Posterior cingulate gyrus (tissue), 11 donors: ENCODE measurements around the gene LSM7.

Experiments
- DNase-seq, 10 donors: peaks; one replicate each; pipeline versions ENCODE4 v3.0.0 to v3.0.0-alpha.2; 2020 to 2021; ENCODE audit warnings: mixed read lengths in 3 of 10
- intact Hi-C: fragments of 100-400 bp; cut with DNase I; formaldehyde crosslinking; loops from one replicate; pipeline ENCODE4 v1.15.1; 2023

LSM7 gene

DNA sequence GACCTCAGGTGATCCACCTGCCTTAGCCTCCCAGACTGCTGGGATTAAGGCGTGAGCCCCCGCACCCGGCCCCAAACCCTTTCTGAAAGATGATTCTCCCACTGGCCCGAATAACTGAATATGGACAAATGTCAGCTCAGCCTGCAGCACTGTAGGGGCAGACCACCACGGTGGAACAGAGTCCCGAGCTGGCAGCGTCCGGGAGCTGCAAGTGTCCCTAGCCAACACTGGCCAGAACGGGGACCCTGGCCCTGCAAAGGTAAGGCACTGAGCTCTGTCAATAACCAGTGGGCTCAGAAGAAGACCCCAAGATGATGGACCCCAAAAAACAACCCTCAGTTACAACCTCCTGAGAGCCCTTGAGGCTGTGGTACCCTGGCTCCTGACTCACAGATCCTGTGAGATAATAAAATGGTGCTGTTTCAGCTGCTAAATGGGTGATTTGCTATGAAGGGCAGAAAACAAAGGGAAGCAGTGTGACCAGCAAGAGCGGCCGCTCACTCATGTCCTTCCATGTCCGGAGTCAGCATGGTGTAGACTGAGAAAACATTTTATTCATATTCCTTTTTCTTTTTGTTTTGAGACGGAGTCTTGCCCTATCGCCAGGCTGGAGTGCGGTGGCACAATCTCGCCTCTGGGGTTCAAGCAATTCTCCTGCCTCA, 1.6 kb downstream of the LSM7 start:
- intact Hi-C loops: no loop called here
- DNase-seq: no peak

DNA sequence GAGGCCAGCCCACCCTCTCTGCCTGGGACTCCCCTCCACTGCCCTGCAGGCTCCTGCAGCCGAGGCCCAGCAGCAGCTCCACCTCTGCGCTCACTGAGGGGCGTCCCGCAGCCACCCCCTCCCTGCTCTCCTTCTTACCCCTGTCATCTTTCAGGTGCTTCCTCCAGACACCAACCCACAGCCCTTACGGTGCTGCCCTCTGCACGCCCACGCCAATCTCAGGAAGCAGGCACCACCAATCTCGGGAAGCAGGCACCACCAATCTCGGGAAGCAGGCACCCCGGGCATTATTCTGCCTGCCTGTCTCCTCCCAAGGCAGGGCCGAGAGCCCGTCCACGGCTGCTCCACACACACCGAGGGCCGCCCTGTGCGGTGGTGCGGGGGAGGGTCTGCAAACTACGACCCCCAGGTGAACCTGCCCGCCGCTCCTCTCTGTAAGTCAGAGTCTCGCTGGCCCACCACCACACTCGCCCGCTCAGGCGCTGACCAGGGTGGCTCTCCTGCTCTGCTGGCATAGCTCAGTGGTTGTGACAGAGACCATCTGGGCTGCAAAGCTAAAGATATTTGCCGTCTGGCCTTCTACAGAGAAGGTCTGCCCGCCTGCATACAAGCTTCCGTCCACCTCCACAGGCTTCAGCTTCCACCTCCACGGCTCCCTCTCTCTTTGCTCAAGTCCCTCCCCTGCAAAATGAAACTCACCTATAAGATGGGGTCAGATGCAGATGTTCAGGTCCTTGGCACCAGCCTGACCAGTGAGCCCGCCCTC, 2.9 kb downstream of the LSM7 start:
- intact Hi-C loops: no loop called here
- DNase-seq: peak in 1 of 10 donors; percentile 84

DNA sequence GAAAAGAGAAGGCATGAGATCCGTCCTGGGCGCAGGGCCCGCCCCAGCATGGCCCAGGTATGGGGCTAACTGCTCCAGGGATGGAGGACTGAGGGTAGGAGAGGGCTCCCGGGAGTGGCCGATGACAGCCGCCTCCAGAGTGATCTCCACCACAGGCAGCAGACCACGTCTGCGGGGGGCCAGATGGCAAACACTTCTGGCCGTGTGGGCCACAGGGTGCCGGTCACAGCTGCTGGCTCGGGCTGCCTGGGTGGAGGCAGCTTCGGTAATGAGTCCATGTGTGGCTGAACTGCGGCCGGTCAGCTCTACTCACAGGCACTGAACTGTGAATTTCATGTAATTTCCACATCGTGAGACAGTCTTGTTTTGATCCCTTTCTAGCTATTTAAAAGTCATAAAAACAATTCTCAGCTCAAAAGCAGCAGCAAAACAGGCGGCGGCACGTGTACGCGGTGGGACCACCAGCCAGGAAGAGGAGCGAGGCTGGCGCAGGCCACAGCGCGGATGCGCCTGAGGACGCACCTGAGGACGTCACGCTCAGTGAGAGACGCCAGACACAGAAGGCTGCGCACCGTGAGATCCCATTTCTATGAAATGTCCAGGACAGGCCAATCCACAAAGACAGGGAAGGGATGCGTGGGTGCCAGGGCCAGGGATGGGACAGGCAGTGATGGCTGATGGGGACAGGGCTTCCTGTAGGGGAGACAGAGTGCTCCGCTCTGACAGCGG, 4.0 kb downstream of the LSM7 start:
- DNase-seq: peak in 1 of 10 donors; percentile 67
- intact Hi-C loops: no loop called here

DNA sequence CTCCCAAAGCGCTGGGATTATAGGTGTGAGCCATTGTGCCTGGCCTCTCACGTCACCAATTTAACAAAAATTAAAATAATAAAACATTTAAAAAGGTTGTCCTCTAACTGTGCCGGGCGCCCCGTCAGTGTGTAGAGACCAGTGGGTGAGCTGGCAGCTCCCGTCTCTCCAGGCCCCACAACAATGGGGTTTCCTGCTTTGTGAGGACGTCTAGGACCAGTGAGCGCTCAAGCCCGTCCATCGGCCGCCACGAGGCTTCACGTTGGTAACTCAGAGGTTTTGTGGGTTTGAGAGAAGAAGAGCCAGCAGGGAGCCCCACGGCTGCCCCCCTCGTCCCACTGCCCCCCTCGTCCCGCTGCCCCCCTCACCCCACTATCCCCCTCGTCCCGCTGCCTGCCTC, 4.7 kb downstream of the LSM7 start:
- DNase-seq: no peak
- intact Hi-C loops: no loop called here

DNA sequence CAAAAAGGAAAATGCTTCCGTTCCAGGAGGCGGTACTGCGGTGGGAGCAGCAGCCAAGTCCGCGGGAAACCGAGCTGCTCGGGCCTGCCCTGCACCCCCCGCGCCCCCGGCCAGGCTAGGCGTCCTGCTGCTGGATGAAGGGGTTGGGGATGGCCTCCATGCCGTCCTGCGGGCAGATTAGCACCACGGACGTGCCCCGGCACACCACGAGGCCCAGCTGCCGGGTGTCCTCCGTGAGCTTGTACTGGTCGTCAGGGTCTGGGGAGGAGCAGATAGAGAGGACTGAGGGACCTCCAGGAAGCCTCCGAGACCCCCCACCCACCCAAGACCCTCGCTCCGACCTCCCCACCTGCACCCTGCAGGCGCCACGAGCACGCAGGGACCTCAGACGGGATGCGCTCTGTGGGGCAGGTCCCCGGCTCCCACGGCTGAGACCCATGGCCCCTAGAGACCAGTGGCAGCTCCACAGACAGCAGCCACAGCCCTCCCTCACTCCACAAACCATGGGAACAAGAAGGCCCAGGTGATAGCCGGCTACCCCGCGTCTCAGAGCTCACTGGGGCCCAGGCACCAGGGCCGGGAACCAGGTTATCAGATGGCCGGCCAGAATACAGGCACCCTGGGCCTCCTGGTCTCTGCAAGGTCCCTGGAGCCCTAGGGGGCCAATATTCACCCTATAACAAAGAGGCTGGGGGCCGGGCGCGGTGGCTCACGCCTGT, 6.7 kb downstream of the LSM7 start:
- intact Hi-C loops: no loop called here
- no peak for DNase-seq

DNA sequence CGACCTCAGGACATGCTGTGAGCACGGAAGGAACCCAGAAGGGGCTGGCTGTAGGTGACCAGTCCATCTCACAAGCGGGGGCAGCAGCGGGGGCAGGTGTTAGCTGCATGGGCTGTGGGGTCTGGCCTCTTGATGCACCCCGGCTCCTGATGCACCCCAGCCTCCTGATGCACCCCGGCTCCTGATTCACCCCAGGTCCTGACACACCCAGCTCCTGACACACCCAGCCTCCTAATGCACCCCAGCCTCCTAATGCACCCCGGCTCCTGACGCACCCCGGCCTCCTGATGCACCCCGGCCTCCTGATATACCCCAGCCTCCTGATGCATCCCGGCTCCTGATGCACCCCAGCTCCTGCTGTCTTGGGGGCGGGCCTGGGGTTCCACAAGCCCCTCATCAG, 7.4 kb downstream of the LSM7 start:
- DNase-seq: no peak
- intact Hi-C loops: no loop called here

DNA sequence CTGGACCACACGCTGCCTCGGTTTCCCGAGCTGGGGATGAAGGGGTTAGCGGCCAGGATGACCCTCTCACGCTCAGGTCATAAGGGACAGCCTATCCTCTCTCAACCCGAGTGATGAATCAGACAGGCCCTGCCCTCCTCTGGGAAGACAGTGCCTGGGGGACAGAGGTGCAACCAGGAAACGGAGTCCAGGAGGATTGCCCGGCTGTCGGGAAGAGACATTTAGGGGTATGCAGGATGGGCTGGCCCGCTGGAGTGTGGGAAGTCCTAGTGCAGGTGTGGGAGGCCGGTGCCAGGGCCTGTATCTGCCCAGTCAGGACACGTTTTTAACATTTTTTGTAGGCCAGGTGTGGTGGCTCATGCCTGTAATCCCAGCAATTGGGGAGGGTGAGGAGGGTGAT, 8.3 kb downstream of the LSM7 start:
- intact Hi-C loops: no loop called here
- no peak for DNase-seq

DNA sequence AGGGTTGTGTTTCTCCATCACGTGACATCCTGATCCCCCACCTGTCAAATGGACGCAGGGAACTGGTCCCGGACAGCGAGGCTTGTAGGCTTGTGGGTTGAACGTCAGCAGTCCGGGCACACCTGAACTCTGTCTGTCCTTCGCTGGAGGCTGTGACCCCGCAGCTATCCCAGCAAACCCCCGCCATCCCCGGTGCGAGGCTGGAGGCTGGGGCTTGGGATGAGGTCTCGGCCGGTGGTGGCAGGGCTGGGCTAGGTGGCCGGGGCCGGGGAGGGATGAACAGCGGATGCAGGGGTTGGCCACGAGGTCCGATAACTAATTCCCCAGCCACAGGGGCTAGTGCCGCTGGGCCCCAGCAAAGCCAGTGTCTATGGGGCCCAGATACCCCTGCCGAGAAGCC, 8.8 kb downstream of the LSM7 start:
- DNase-seq: no peak
- intact Hi-C loops: loop anchor here (5.0 kb wide), 1 partner anchor 42 kb away; no protein-coding TSS in a partner anchor

DNA sequence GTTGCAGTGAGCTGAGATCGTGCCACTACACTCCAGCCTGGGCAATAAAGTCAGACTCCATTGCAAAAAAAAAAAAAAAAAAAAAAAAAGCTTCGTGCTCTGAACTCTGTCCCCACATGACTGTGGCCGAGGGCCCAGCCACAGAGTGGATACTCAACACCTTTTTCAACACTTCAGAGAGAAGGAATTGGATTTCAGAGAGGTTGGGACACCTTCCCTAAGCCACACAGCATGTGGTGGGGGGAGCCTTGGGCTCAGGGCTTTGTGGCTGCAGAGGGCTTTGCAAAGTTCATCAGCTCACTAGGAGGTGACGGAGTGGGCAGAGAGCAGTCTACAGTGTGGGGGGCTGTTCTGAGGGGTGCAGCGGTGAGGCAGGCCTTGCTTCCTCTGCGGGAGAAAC, 9.5 kb downstream of the LSM7 start:
- intact Hi-C loops: loop anchor here (5.0 kb wide), 1 partner anchor 42 kb away; no protein-coding TSS in a partner anchor
- DNase-seq: no peak

DNA sequence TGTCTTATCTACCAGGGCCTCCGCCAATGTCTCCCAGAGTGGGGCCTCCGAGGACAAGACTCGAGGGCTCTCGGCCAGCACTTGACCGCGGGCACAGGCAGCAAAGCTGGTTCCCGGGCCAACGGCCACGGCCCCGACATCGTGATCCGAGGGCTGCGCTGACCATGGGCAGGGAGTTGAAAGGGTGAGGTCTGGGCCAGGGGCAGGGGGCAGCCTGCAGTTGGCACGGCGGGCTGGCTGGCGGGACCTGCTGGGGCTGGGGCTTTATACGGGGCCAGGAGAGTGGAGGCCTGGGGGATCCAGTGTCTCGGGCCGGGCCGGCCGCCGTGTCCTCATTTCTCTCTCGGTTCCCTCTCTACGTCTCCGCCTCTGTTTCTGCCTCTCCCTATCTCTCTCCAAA, 10.6 kb downstream of the LSM7 start:
- intact Hi-C loops: loop anchor here (1.0 to 5.0 kb wide), 2 partner anchors 40 to 161 kb away; no protein-coding TSS in a partner anchor

DNA sequence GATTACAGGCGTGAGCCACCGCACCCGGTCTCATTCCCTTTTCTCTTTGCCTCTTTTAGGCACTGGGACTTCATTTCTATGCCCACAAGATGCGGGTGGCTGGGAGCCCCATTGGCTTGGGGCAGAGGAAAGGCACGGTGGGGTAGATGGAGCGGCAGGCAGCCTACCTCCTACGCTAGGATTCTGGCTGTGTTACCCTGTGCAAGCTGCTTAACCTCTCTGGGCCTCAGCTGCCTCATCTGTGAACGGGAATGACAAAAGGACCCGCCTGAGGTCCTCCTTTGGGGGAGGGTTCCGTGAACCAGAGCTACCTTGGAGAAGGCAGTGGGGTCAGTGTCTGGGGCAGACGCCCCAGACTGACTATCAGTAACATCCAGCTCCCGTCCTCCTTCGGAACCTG, 11.1 kb downstream of the LSM7 start:
- intact Hi-C loops: loop anchor here (1.0 to 5.0 kb wide), 2 partner anchors 40 to 161 kb away; no protein-coding TSS in a partner anchor
- DNase-seq: no peak

More for the DNA sequence above, 10.6 kb downstream of the LSM7 start:
- no peak for DNase-seq

DNA sequence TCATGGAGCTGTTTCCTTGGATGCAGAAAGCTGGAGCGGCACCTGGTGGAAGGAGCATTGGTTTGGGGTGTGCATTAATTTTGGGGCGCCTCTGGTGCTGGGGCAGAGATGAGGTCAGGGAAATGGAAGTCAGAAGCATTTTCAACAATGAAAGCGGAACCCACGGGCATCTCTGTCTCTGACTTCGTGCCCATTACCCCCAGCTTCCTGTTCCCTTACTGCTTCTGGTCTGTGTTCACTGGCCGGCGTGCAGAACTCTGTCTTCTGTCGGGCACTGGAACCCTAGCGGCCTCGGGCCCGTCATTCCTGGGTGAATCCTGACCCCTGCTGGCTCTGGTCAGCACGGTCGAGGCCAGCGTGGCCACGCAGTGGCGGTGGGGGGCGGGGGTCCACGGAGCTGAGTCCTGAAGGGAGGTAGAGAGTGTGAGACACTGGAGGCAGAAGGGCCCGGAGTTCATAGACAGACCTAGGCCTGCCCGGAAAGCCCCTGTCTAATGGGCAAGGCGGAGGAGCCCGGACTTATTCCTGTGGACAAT, 12.5 kb downstream of the LSM7 start:
- intact Hi-C loops: loop anchor here (1.0 to 5.0 kb wide), 2 partner anchors 39 to 80 kb away; partner anchors contain the start of genes PLEKHJ1 and SF3A2
- DNase-seq: peak in 9 of 10 donors; percentile 54 to 95 (median 74)

DNA sequence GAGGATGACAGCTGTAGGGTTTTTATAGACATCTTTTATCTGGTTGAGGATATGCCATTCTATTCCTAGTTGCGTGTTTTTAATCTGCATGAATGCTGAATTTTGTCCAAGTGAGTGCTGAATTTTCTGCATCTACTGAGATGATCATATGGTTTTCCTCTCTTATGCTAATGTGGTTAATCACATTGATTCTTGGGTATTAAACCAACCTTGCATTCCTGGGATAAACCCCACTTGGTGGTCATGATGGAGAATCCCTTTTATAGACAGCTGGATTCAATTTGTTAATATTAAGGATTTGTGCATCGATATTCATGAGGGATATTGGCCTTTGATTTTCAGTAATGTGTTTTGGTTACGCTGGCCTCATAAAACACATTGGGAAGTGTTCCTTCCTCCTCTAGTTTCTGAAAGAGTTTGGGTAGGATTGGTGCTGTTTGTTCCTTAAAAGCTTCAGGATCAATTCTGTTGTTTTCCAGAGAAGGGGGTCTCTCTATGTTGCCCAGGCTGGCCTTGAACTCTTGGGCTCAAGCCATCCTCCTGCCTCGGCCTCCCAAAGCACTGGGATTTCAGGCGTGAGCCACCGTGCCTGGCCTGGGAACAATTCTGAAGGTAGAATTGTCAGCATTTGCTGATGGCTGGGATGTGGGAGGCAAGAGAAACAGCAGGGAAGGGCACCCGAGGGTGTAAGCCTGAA, 13.1 kb downstream of the LSM7 start:
- intact Hi-C loops: loop anchor here (5.0 kb wide), 1 partner anchor 38 kb away; no protein-coding TSS in a partner anchor
- no peak for DNase-seq

DNA sequence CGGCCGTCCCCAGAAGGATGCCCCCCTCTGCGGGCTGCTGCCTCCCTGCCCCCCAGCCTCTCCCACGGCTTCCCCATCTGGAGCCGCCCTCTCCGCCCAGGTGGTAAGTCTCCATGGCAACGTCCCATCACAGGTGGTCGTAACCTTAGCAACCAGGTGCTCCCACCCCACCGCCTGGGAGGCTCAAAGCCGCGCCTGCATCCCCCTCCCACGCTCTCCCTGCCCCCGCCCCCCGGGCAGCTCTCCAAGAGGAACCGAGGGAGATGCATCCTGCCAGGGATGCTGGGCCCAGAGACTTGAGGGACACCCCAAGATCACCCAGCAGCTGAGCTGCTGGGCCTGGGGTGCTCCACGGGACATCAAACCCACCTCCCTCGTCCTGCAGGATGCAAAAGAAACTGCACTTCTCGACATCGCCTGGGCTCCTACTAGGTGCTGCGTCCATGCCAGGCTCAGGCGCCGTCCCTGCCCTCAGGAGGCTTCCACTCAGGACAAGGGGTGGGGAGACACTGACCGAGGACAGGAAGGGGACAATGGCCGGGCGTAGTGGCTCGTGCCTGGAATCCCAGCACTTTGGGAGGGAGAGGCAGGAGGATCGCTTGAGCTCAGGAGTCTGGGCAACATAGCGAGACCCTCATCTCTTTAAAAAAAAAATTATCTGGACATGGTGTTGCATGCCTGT, 15.4 kb downstream of the LSM7 start:
- intact Hi-C loops: no loop called here
- no peak for DNase-seq

DNA sequence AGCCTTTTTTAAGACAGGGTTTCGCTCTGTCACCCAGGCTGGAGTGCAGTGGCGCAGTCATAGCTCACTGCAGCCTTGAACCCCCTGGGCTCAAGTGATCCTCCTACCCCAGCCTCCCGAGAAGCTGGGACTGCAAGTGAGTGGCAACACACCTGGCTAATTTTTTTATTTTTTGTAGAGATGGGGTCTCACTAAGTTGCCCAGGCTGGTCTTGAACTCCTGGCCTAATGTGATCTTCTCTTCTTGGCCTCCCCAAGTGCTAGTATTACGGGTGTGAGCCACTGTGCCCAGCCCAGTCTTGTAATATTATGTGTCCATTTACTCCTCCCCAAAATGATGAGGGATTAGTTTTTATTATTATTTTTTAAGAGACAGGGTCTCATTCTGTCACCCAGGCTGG, 17.3 kb downstream of the LSM7 start:
- no peak for DNase-seq
- intact Hi-C loops: no loop called here

DNA sequence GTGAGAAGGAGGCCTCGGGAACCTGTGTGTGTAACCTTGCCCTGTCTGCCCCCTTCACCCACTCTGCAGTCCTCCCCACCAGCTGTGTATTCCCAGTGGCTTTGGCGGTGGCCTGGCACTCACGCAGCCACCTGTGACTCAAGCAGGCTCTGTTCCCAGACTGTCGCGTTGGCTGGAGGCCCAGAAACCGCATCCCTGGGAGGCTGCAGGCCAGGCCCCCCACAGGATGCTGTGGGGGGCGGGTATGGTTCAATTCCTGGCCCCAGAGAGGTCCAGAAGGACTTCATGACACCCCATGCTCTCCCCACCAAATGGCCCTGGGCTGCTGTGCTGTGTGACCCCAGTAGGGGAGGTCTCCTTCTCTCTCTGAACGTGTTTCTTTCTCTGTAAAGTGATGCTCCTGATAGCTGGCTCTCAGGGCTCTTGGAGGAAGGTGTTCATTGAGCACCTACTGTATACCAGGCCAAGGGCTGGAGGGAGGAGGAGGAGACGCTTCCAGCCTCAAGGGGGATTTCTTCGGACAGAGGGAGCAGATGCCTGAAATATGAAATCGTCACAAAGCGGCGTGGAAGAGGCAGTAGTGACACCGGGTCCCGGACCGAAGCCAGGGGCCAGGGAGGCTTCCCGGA, 18.5 kb downstream of the LSM7 start:
- peak in 9 of 10 donors; percentile 50 to 94 (median 73) for DNase-seq
- intact Hi-C loops: no loop called here

DNA sequence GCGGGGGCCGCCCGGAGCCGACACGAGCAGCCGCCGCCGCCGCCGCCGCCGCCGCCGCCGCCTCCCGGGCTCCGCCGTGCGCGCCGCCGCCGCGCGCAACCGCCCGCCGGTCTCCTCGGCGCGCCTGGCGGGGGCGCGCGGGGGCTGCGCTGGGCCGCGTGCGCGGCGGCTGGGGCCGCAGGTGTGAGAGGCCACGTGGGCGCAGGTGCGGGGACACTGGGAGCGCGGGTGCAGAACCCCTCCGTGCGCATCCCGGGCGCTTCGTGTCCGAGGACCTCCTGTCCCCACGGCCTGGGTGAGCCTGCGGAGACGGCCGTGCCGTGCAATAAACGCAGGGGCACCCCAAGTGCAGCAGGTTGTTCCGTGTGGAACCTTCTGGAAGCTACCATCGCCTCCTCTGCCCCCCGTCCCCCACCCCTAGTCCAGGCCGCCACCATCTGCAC, 20.3 kb downstream of the LSM7 start, which contains the start of gene LINGO3:
LINGO3 (minus strand) TSS at position 41 of the 443 bp plus-strand sequence. CDS start 16,378 bp downstream, outside the sequence.
- intact Hi-C loops: no loop called here
- no peak for DNase-seq

DNA sequence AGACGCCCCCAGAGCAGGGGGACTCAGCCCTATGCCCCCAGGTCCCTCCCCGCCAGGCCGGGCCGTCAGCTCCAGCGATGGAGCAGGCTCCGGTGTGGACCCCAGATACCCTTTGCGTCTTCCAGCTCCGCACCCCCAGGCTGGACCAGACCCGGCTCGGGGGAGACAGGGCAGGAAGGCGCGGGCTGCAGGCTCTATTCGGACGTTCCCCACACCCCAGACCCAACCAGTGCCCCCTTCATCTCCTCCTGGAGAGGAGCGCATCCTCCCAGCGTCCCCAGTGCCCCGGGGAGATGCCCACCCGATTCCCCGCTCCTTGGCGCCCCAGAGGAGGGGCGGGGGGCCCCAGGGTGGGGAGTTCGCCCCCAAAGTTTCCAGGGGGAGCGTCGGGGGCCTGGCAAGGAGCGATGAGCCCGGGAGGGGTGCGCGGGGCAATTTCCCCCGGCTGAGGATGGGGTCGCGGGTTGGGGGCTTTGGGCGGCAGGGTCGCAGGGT, 20.8 kb downstream of the LSM7 start:
- intact Hi-C loops: no loop called here
- DNase-seq: no peak
